HCT116 (cell line): ENCODE data around the gene RYR3.

Experiments
- ATF3 ChIP-seq: IDR thresholded peaks from 2 replicates; pipeline ENCODE4 v1.6.1; 2012
- EZH2 ChIP-seq: fragments of 200-600 bp; sonication (generic); IDR thresholded peaks from 2 replicates; pipeline ENCODE4 v1.6.1; 2017; ENCODE audit warnings: antibody characterized with exemption, mixed run types
- MAX ChIP-seq: IDR thresholded peaks from 2 replicates; pipeline ENCODE4 v1.6.1; 2012
- POLR2A ChIP-seq: IDR thresholded peaks from 2 replicates; pipeline ENCODE4 v1.7.0; 2011; ENCODE audit warnings: borderline replicate concordance; ENCODE audit not compliant: insufficient read depth, insufficient read length; ENCODE audit errors: extremely low read depth
- RAD21 ChIP-seq: IDR thresholded peaks from 2 replicates; pipeline ENCODE4 v1.6.1; 2012; ENCODE audit warnings: low read depth, mild to moderate bottlenecking
- SP1 ChIP-seq: IDR thresholded peaks from 2 replicates; pipeline ENCODE4 v1.6.1; 2012; ENCODE audit warnings: low read depth
- YY1 ChIP-seq: IDR thresholded peaks from 2 replicates; pipeline ENCODE4 v1.6.1; 2011; ENCODE audit warnings: low read length, low read depth, moderate library complexity, mild to moderate bottlenecking; ENCODE audit not compliant: insufficient replicate concordance; ENCODE audit errors: extremely low read depth
- ZNF274 ChIP-seq: fragments of 200-500 bp; sonication (Bioruptor generic); IDR thresholded peaks from 2 replicates; pipeline ENCODE4 v1.6.1; 2014; ENCODE audit warnings: mild to moderate bottlenecking, low read depth, low read length, inconsistent platforms
- TF ChIP-seq, protein P1 (sequence below), 3 experiments: fragments of 200-600 bp in 1 of 3; sonication (generic) in 1 of 3; IDR thresholded peaks in 2 of 3; conservative IDR thresholded peaks in 1 of 3; 2 replicates each; pipeline ENCODE4 v1.5.1; 2012 to 2017; ENCODE audit warnings: low read depth in 2 of 3, low read length in 2 of 3, antibody characterized with exemption in 1 of 3, borderline replicate concordance in 1 of 3, control low read depth in 1 of 3, mild to moderate bottlenecking in 1 of 3, mixed read lengths in 1 of 3, mixed run types in 1 of 3, moderate library complexity in 1 of 3; ENCODE audit not compliant: insufficient read depth in 1 of 3
- TF ChIP-seq, protein P2 (sequence below): IDR thresholded peaks from 2 replicates; pipeline ENCODE4 v1.6.1; 2012; ENCODE audit warnings: low read depth

- TF ChIP-seq MAX: no peak
- no peak for TF ChIP-seq ZNF274
- TF ChIP-seq, protein P1, sequence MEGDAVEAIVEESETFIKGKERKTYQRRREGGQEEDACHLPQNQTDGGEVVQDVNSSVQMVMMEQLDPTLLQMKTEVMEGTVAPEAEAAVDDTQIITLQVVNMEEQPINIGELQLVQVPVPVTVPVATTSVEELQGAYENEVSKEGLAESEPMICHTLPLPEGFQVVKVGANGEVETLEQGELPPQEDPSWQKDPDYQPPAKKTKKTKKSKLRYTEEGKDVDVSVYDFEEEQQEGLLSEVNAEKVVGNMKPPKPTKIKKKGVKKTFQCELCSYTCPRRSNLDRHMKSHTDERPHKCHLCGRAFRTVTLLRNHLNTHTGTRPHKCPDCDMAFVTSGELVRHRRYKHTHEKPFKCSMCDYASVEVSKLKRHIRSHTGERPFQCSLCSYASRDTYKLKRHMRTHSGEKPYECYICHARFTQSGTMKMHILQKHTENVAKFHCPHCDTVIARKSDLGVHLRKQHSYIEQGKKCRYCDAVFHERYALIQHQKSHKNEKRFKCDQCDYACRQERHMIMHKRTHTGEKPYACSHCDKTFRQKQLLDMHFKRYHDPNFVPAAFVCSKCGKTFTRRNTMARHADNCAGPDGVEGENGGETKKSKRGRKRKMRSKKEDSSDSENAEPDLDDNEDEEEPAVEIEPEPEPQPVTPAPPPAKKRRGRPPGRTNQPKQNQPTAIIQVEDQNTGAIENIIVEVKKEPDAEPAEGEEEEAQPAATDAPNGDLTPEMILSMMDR (IDR thresholded peaks at IDR 0.05 in 2 of 3, conservative IDR thresholded peaks at IDR 0.05 in 1 of 3; ENCODE audit: borderline replicate concordance in 1 of 3, insufficient read depth in 1 of 3, low read depth in 2 of 3, low read length in 2 of 3): no peak
- no peak for TF ChIP-seq EZH2
- TF ChIP-seq POLR2A: no peak
- no peak for TF ChIP-seq SP1
- TF ChIP-seq, protein P2, sequence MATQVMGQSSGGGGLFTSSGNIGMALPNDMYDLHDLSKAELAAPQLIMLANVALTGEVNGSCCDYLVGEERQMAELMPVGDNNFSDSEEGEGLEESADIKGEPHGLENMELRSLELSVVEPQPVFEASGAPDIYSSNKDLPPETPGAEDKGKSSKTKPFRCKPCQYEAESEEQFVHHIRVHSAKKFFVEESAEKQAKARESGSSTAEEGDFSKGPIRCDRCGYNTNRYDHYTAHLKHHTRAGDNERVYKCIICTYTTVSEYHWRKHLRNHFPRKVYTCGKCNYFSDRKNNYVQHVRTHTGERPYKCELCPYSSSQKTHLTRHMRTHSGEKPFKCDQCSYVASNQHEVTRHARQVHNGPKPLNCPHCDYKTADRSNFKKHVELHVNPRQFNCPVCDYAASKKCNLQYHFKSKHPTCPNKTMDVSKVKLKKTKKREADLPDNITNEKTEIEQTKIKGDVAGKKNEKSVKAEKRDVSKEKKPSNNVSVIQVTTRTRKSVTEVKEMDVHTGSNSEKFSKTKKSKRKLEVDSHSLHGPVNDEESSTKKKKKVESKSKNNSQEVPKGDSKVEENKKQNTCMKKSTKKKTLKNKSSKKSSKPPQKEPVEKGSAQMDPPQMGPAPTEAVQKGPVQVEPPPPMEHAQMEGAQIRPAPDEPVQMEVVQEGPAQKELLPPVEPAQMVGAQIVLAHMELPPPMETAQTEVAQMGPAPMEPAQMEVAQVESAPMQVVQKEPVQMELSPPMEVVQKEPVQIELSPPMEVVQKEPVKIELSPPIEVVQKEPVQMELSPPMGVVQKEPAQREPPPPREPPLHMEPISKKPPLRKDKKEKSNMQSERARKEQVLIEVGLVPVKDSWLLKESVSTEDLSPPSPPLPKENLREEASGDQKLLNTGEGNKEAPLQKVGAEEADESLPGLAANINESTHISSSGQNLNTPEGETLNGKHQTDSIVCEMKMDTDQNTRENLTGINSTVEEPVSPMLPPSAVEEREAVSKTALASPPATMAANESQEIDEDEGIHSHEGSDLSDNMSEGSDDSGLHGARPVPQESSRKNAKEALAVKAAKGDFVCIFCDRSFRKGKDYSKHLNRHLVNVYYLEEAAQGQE: no peak
- TF ChIP-seq YY1: no peak
- no peak for TF ChIP-seq RAD21
- no peak for TF ChIP-seq ATF3
Measured at GRCh38 chr15:33874156-33874555, 563.4 kb downstream of the RYR3 start.
